HG03095 (cell line): ENCODE measurements around the gene SLAMF9.

ENCODE experiments used
- ATAC-seq: cut with Tn5 transposase; IDR thresholded peaks from one replicate; pipeline ENCODE4 v1.9.1; 2021; ENCODE audit warnings: moderate library complexity; ENCODE audit not compliant: unreplicated experiment

The SLAMF9 gene

DNA sequence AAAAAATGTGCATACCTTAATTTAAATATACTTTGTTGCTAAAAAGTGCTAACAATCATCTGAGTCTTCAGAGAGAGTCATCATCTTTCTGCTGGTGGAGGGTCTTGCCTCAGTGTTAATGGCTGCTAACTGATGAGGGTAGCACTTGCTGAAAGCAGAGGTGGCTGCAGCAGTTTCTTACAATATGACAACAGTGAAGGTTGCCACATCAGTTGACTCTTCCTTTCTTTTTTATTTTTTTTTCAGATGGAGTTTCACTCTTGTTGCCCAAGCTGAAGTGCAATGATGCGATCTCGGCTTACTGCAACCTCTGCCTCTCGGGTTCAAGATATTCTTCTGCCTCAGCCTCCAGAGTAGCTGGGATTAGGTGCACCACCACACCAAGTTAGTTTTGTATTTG lies 51.5 kb downstream of the SLAMF9 start:
- ATAC-seq = no peak
